ENCODE results near the gene CHRNA5.
"Not testable (repeated sequence)": the region's sequence is repeated elsewhere in the genome, so short reads cannot be mapped to it uniquely, and the experiment has no call there.

CHRNA5 gene

DNA sequence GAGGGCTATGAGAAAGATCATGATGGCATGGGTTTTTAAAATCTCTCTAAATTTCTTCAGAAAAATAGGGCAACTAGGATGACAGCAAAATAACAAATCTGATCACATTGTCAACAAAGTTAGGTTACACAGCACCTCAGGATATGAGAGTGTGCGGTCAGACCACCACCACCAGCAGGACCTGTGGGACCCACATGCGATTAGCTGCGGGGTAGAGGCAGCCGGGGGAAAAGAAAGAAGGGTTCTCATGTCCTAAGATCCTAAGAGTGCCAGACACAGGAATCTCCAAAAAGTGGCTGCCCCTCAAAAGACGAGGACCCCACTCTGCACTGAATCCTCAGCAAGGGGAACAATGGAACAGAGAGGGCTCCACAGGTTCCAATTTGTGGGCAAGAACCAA is 39.9 kb downstream of the CHRNA5 start:
- Histone ChIP-seq H2AFZ (ENCODE audit: low read depth, low read length, severe bottlenecking) (no peak overlapping the region), H3K9me2 (replicated peaks; ENCODE audit: insufficient read depth, low read length) (no peaks in the 10 kb centered on the region), H3F3A (ENCODE audit: insufficient read depth) (no peaks in the 10 kb centered on the region), H3K9me3 (ENCODE audit: insufficient read depth, low read length) (no peaks in the 10 kb centered on the region), H3K4me2 (ENCODE audit: low read depth, low read length, poor library complexity, severe bottlenecking) (no peak overlapping the region), H3K36me3 (ENCODE audit: low read length) (no peaks in the 10 kb centered on the region), H4K20me1 (ENCODE audit: low read depth, low read length) (no peaks in the 10 kb centered on the region), H3K79me2 (ENCODE audit: insufficient read depth, low read length) (no peaks in the 10 kb centered on the region), H3K27ac (ENCODE audit: low read depth, low read length) (no peak overlapping the region), H3K27me3 (ENCODE audit: low read length) (no peaks in the 10 kb centered on the region), H3K4me3 (ENCODE audit: insufficient read depth, low read length, poor library complexity, severe bottlenecking) (no peak overlapping the region), H3K9ac (ENCODE audit: low read length) (no peak overlapping the region)
- TF ChIP-seq, protein P1, sequence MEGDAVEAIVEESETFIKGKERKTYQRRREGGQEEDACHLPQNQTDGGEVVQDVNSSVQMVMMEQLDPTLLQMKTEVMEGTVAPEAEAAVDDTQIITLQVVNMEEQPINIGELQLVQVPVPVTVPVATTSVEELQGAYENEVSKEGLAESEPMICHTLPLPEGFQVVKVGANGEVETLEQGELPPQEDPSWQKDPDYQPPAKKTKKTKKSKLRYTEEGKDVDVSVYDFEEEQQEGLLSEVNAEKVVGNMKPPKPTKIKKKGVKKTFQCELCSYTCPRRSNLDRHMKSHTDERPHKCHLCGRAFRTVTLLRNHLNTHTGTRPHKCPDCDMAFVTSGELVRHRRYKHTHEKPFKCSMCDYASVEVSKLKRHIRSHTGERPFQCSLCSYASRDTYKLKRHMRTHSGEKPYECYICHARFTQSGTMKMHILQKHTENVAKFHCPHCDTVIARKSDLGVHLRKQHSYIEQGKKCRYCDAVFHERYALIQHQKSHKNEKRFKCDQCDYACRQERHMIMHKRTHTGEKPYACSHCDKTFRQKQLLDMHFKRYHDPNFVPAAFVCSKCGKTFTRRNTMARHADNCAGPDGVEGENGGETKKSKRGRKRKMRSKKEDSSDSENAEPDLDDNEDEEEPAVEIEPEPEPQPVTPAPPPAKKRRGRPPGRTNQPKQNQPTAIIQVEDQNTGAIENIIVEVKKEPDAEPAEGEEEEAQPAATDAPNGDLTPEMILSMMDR (IDR thresholded peaks at IDR 0.05; ENCODE audit: insufficient read depth, low read length, poor library complexity, severe bottlenecking): no peak
- TF ChIP-seq EZH2phosphoT487 (conservative IDR thresholded peaks at IDR 0.05; ENCODE audit: low read length): no peak

DNA sequence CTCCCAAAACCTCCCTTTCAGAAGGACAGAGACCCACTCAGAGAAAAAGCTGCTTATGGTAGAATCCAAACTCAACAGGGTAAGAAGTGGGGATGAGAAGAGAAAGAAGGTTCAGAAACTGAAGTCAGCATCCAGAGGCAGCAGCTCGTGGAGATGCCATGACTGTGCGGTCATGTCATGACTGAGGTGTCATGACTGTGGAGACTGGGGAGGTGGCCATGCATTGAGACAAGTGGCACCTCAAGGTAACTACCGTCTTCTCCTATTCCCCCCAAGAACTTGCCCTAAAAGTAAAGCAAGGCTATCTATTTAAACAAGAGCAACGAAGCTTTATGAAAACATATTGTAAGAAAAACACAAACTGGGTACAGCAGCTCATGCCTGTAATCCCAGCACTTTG is 40.4 kb downstream of the CHRNA5 start:
- Histone ChIP-seq H4K20me1 (ENCODE audit: low read depth, low read length) (no peaks in the 10 kb centered on the region), H3K27ac (ENCODE audit: low read depth, low read length) (no peak overlapping the region), H3K27me3 (ENCODE audit: low read length) (no peaks in the 10 kb centered on the region), H3K4me3 (ENCODE audit: insufficient read depth, low read length, poor library complexity, severe bottlenecking) (no peak overlapping the region), H2AFZ (ENCODE audit: low read depth, low read length, severe bottlenecking) (no peak overlapping the region), H3K9ac (ENCODE audit: low read length) (no peak overlapping the region), H3K36me3 (ENCODE audit: low read length) (no peaks in the 10 kb centered on the region), H3F3A (ENCODE audit: insufficient read depth) (no peaks in the 10 kb centered on the region), H3K9me3 (ENCODE audit: insufficient read depth, low read length) (no peaks in the 10 kb centered on the region), H3K79me2 (ENCODE audit: insufficient read depth, low read length) (no peaks in the 10 kb centered on the region), H3K9me2 (replicated peaks; ENCODE audit: insufficient read depth, low read length) (no peaks in the 10 kb centered on the region), H3K4me2 (ENCODE audit: low read depth, low read length, poor library complexity, severe bottlenecking) (no peak overlapping the region)
- TF ChIP-seq EZH2phosphoT487 (conservative IDR thresholded peaks at IDR 0.05; ENCODE audit: low read length): no peak
- TF ChIP-seq, protein P1 (IDR thresholded peaks at IDR 0.05; ENCODE audit: insufficient read depth, low read length, poor library complexity, severe bottlenecking): no peak

DNA sequence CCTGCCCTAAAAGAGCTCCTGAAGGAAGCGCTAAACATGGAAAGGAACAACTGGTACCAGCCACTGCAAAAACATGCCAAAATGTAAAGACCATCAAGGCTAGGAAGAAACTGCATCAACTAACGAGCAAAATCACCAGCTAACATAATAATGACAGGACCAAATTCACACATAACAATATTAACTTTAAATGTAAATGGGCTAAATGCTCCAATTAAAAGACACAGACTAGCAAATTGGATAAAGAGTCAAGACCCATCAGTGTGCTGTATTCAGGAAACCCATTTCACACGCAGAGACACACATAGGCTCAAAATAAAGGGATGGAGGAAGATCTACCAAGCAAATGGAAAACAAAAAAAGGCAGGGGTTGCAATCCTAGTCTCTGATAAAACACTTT is 44.2 kb downstream of the CHRNA5 start:
- not testable (repeated sequence) for H2AFZ ChIP-seq (ENCODE audit: low read depth, low read length, severe bottlenecking); H3K9ac ChIP-seq (ENCODE audit: low read length); H3K9me2 ChIP-seq (replicated peaks; ENCODE audit: insufficient read depth, low read length); H3K36me3 ChIP-seq (ENCODE audit: low read length); H4K20me1 ChIP-seq (ENCODE audit: low read depth, low read length); H3F3A ChIP-seq (ENCODE audit: insufficient read depth); H3K4me3 ChIP-seq (ENCODE audit: insufficient read depth, low read length, poor library complexity, severe bottlenecking); H3K9me3 ChIP-seq (ENCODE audit: insufficient read depth, low read length); H3K27ac ChIP-seq (ENCODE audit: low read depth, low read length); H3K27me3 ChIP-seq (ENCODE audit: low read length); H3K79me2 ChIP-seq (ENCODE audit: insufficient read depth, low read length); H3K4me2 ChIP-seq (ENCODE audit: low read depth, low read length, poor library complexity, severe bottlenecking)

DNA sequence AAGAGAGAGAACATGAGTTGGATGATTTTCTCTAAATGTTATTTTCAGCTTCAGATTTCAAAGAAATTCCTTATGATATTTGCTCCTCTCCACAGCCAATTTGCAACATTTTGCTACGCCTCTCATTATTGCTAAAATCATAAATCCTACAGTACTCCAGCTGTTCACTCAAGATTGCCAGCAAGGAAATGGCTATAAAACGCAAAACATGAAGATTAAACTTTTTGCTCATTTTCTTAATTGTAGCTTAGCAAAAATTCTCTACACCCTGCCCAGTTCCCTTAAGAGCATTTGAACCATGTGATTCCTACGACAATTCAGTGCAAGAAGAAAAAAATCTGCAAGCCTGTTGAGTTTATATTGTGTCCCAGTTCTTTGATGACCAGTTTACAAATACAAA is 48.7 kb downstream of the CHRNA5 start:
- TF ChIP-seq, protein P1 (IDR thresholded peaks at IDR 0.05; ENCODE audit: insufficient read depth, low read length, poor library complexity, severe bottlenecking): no peak
- TF ChIP-seq EZH2phosphoT487 (conservative IDR thresholded peaks at IDR 0.05; ENCODE audit: low read length): no peak
- Histone ChIP-seq H2AFZ (ENCODE audit: low read depth, low read length, severe bottlenecking) (no peak overlapping the region), H3K36me3 (ENCODE audit: low read length) (no peaks in the 10 kb centered on the region), H3F3A (ENCODE audit: insufficient read depth) (no peaks in the 10 kb centered on the region), H3K27me3 (ENCODE audit: low read length) (no peaks in the 10 kb centered on the region), H3K9me2 (replicated peaks; ENCODE audit: insufficient read depth, low read length) (no peaks in the 10 kb centered on the region), H4K20me1 (ENCODE audit: low read depth, low read length) (no peaks in the 10 kb centered on the region), H3K4me2 (ENCODE audit: low read depth, low read length, poor library complexity, severe bottlenecking) (no peak overlapping the region), H3K4me3 (ENCODE audit: insufficient read depth, low read length, poor library complexity, severe bottlenecking) (no peak overlapping the region), H3K9me3 (ENCODE audit: insufficient read depth, low read length) (no peaks in the 10 kb centered on the region), H3K79me2 (ENCODE audit: insufficient read depth, low read length) (no peaks in the 10 kb centered on the region), H3K9ac (ENCODE audit: low read length) (no peak overlapping the region), H3K27ac (ENCODE audit: low read depth, low read length) (no peak overlapping the region)
